ENCODE results near the gene MEOX2.

MEOX2 gene

GRCh38 chr7:15607529-15608210 is 78.8 kb downstream of the MEOX2 start:
- DNase-seq = no peak

- DNase-seq = no peak
Observed at GRCh38 chr7:15606561-15606960, 79.9 kb downstream of the MEOX2 start.

- no peak for DNase-seq
Observed at GRCh38 chr7:15604166-15604565, 82.3 kb downstream of the MEOX2 start.

- no peak for DNase-seq
Observed at GRCh38 chr7:15603124-15603523, 83.4 kb downstream of the MEOX2 start.

- DNase-seq = no peak
Observed at GRCh38 chr7:15602236-15602635, 84.2 kb downstream of the MEOX2 start.

GRCh38 chr7:15601175-15601574 is 85.3 kb downstream of the MEOX2 start:
- no peak for DNase-seq

- DNase-seq = no peak
Observed at GRCh38 chr7:15600298-15600697, 86.2 kb downstream of the MEOX2 start.

- no peak for DNase-seq
Observed at GRCh38 chr7:15594461-15594860, 92.0 kb downstream of the MEOX2 start.

GRCh38 chr7:15593382-15593781 is 93.1 kb downstream of the MEOX2 start:
- no peak for DNase-seq

GRCh38 chr7:15586266-15586665 is 100.2 kb downstream of the MEOX2 start:
- DNase-seq = no peak

- no peak for DNase-seq
Observed at GRCh38 chr7:15584575-15584974, 101.9 kb downstream of the MEOX2 start.

GRCh38 chr7:15582773-15583172 is 103.7 kb downstream of the MEOX2 start:
- DNase-seq = no peak

GRCh38 chr7:15581352-15581951 is 105.0 kb downstream of the MEOX2 start:
- no peak for DNase-seq

GRCh38 chr7:15580604-15581351 is 105.7 kb downstream of the MEOX2 start:
- no peak for DNase-seq

- no peak for DNase-seq
Observed at GRCh38 chr7:15577600-15577999, 108.9 kb downstream of the MEOX2 start.

- DNase-seq = no peak
Observed at GRCh38 chr7:15571301-15571878, 115.1 kb downstream of the MEOX2 start.

GRCh38 chr7:15567652-15568051 is 118.8 kb downstream of the MEOX2 start:
- no peak for DNase-seq

GRCh38 chr7:15567036-15567435 is 119.4 kb downstream of the MEOX2 start:
- no peak for DNase-seq

- DNase-seq = no peak
Observed at GRCh38 chr7:15566476-15566875, 120.0 kb downstream of the MEOX2 start.

- DNase-seq = no peak
Observed at GRCh38 chr7:15561835-15562234, 124.6 kb downstream of the MEOX2 start, which contains the start of gene AGMO. Gene AGMO (minus strand): TSS chr7:15562015.
